SU-DHL-6 (cell line): ENCODE results near the gene RFX1.

Experiments used
- H2AFZ ChIP-seq: fragments of 200-600 bp; sonication (generic); 2 replicates; pipeline ENCODE4 v1.6.1; 2014; ENCODE audit warnings: low read depth, mild to moderate bottlenecking, moderate library complexity, mixed read lengths, antibody characterized with exemption, low read length; ENCODE audit not compliant: severe bottlenecking
- H3F3A ChIP-seq: fragments of 200-600 bp; shearing (Covaris generic); 2 replicates; pipeline ENCODE4 v1.6.0; 2016; ENCODE audit warnings: antibody characterized with exemption, mild to moderate bottlenecking; ENCODE audit not compliant: insufficient read depth
- H3K27ac ChIP-seq: fragments of 200-600 bp; sonication (generic); 2 replicates; pipeline ENCODE4 v1.5.1; 2016; ENCODE audit warnings: low read depth, mild to moderate bottlenecking, low read length, moderate library complexity, mixed read lengths
- H3K27me3 ChIP-seq: fragments of 200-600 bp; sonication (generic), shearing (Covaris generic); 2 replicates; pipeline ENCODE4 v1.6.0; 2014; ENCODE audit warnings: mild to moderate bottlenecking, low read length
- H3K36me3 ChIP-seq: fragments of 200-600 bp; sonication (generic); 2 replicates; pipeline ENCODE4 v1.6.1; 2014; ENCODE audit warnings: mild to moderate bottlenecking, low read length, mixed read lengths
- H3K4me2 ChIP-seq: fragments of 300-600, 200-600 bp; shearing (Covaris generic), sonication (generic); 2 replicates; pipeline ENCODE4 v1.6.0; 2014; ENCODE audit warnings: low read length, low read depth, mild to moderate bottlenecking; ENCODE audit not compliant: poor library complexity, severe bottlenecking
- H3K4me3 ChIP-seq: fragments of 200-600 bp; sonication (generic); 2 replicates; pipeline ENCODE4 v1.5.1; 2014; ENCODE audit warnings: antibody characterized with exemption, low read length, mild to moderate bottlenecking, mixed read lengths; ENCODE audit not compliant: insufficient read depth, poor library complexity, severe bottlenecking
- H3K79me2 ChIP-seq: fragments of 200-600 bp; sonication (generic); 2 replicates; pipeline ENCODE4 v1.6.1; 2014; ENCODE audit warnings: mild to moderate bottlenecking, low read length, moderate library complexity; ENCODE audit not compliant: insufficient read depth
- H3K9ac ChIP-seq: fragments of 200-600 bp; sonication (generic); 2 replicates; pipeline ENCODE4 v1.7.0; 2014; ENCODE audit warnings: mild to moderate bottlenecking, low read length
- H3K9me2 ChIP-seq: fragments of 200-600 bp; sonication (generic); replicated peaks from 2 replicates; pipeline ENCODE4 v1.6.1; 2014; ENCODE audit warnings: low read length; ENCODE audit not compliant: insufficient read depth
- H3K9me3 ChIP-seq: fragments of 200-600 bp; sonication (generic); 2 replicates; pipeline ENCODE4 v1.6.1; 2014; ENCODE audit warnings: low read length, mixed read lengths; ENCODE audit not compliant: insufficient read depth
- H4K20me1 ChIP-seq: fragments of 200-600 bp; sonication (generic); 2 replicates; pipeline ENCODE4 v1.6.1; 2014; ENCODE audit warnings: low read depth, mild to moderate bottlenecking, antibody characterized with exemption, low read length, moderate library complexity, mixed read lengths
- CTCF ChIP-seq: fragments of 200-600 bp; sonication (generic); IDR thresholded peaks from one replicate; pipeline ENCODE4 v1.5.1; 2017; ENCODE audit warnings: antibody characterized with exemption, mild to moderate bottlenecking, low read length, moderate library complexity; ENCODE audit not compliant: insufficient read depth, poor library complexity, severe bottlenecking
- EZH2phosphoT487 ChIP-seq: fragments of 200-600 bp; sonication (generic), shearing (Covaris generic); conservative IDR thresholded peaks from 2 replicates; pipeline ENCODE4 v1.6.1; 2018; ENCODE audit warnings: mild to moderate bottlenecking, antibody characterized with exemption, low read length, moderate library complexity, mixed read lengths

RFX1 gene

GRCh38 chr19:13963603-13964105, 42.5 kb downstream of the RFX1 start:
- 0 out of 2 replicates have a peak, but pooled peaks cover 2% of the 10 kb centered on the region for H3K36me3 ChIP-seq
- H2AFZ ChIP-seq: no peak overlapping the region
- H3K27ac ChIP-seq: no peak overlapping the region
- no peaks in the 10 kb centered on the region for H4K20me1 ChIP-seq
- H3K79me2 ChIP-seq: no peaks in the 10 kb centered on the region
- H3K27me3 ChIP-seq: no peaks in the 10 kb centered on the region
- no peaks in the 10 kb centered on the region for H3K9me3 ChIP-seq
- no peaks in the 10 kb centered on the region for H3K9me2 ChIP-seq
- no peak overlapping the region for H3K4me2 ChIP-seq
- TF ChIP-seq CTCF: no peak
- no peak overlapping the region for H3K9ac ChIP-seq
- no peak overlapping the region for H3K4me3 ChIP-seq
- H3F3A ChIP-seq: peaks cover 4% of the 10 kb centered on the region; the same call in 1 of the 2 replicates

GRCh38 chr19:13962699-13963602, 43.2 kb downstream of the RFX1 start:
- H3K4me2 ChIP-seq: no peak overlapping the region
- H2AFZ ChIP-seq: no peak overlapping the region
- no peaks in the 10 kb centered on the region for H3K79me2 ChIP-seq
- no peaks in the 10 kb centered on the region for H3K27me3 ChIP-seq
- H3K9ac ChIP-seq: no peak overlapping the region
- 0 out of 2 replicates have a peak, but pooled peaks cover 2% of the 10 kb centered on the region for H3K36me3 ChIP-seq
- no peak for TF ChIP-seq EZH2phosphoT487
- TF ChIP-seq CTCF: no peak
- no peaks in the 10 kb centered on the region for H3K9me3 ChIP-seq
- no peaks in the 10 kb centered on the region for H4K20me1 ChIP-seq
- H3K9me2 ChIP-seq: no peaks in the 10 kb centered on the region
- no peak overlapping the region for H3K27ac ChIP-seq
- peaks cover 4% of the 10 kb centered on the region; the same call in 1 of the 2 replicates for H3F3A ChIP-seq
- H3K4me3 ChIP-seq: no peak overlapping the region

GRCh38 chr19:13961826-13962698, 44.1 kb downstream of the RFX1 start:
- no peak overlapping the region for H3K4me3 ChIP-seq
- H3K9me2 ChIP-seq: no peaks in the 10 kb centered on the region
- H3K36me3 ChIP-seq: peaks cover 2% of the 10 kb centered on the region; the same call in 1 of the 2 replicates
- H3K79me2 ChIP-seq: no peaks in the 10 kb centered on the region
- H3K9ac ChIP-seq: no peak overlapping the region
- peaks cover 4% of the 10 kb centered on the region; the same call in 1 of the 2 replicates for H3F3A ChIP-seq
- H3K27ac ChIP-seq: no peak overlapping the region
- no peaks in the 10 kb centered on the region for H3K27me3 ChIP-seq
- TF ChIP-seq EZH2phosphoT487: no peak
- TF ChIP-seq CTCF: no peak
- no peaks in the 10 kb centered on the region for H4K20me1 ChIP-seq
- H3K4me2 ChIP-seq: no peak overlapping the region
- no peaks in the 10 kb centered on the region for H3K9me3 ChIP-seq
- H2AFZ ChIP-seq: no peak overlapping the region
